Ovary (tissue), 9 donors: ENCODE results near the gene PLXNA4. TPM values are rescaled to one million over a fixed set of nuclear protein-coding genes. Genes with fewer than 3 reads are reported as not detected.

Experiments
- DNase-seq, 5 donors: peaks; one replicate each; pipeline ENCODE4 v3.0.0-alpha.2; 2019 to 2020
- H3K27ac ChIP-seq, 2 donors: fragments of 200-600 bp; one replicate each; pipeline versions ENCODE4 v1.5.1 to v1.8.0; 2019 to 2022
- H3K27me3 ChIP-seq: fragments of 200-600 bp; one replicate; pipeline ENCODE4 v1.8.0; 2022
- H3K36me3 ChIP-seq: fragments of 200-600 bp; sonication (generic); one replicate; pipeline ENCODE4 v1.5.1; 2019
- H3K4me1 ChIP-seq: one replicate; pipeline ENCODE4 v1.8.1; 2013; ENCODE audit warnings: mild to moderate bottlenecking, moderate library complexity; ENCODE audit not compliant: insufficient read depth
- H3K4me3 ChIP-seq: fragments of 200-600 bp; sonication (generic); one replicate; pipeline ENCODE4 v1.5.1; 2017
- H3K9me3 ChIP-seq, 2 donors: fragments of 200-600 bp in 1 of 2; sonication (generic) in 1 of 2; one replicate each; pipeline versions ENCODE4 v1.5.1 to v1.8.1; 2013 to 2019; ENCODE audit warnings: mild to moderate bottlenecking in 1 of 2, moderate library complexity in 1 of 2
- CTCF ChIP-seq, 3 donors: fragments of 450-650 bp in 2 of 3; fragments of 200-600 bp in 1 of 3; IDR thresholded peaks; one replicate each; pipeline versions ENCODE4 v1.5.1 to v1.8.0; 2016 to 2022; ENCODE audit warnings: antibody characterized with exemption in 3 of 3, mild to moderate bottlenecking in 1 of 3
- EP300 ChIP-seq: sonication (generic); formaldehyde crosslinking; IDR thresholded peaks from one replicate; pipeline ENCODE4 v1.6.1; 2017; ENCODE audit warnings: antibody characterized with exemption
- POLR2A ChIP-seq: fragments of 450-650 bp; IDR thresholded peaks from one replicate; pipeline ENCODE4 v1.6.1; 2017; ENCODE audit warnings: antibody characterized with exemption, mild to moderate bottlenecking, moderate library complexity
- WGBS, 3 donors: extraction: QIAGEN DNeasy Blood & Tissue Kit in 1 of 3; methylation state at CpG; one replicate each; pipeline versions ENCODE4 v1.1.5 to v1.1.7; 2013 to 2017; 5-methylcytosine and 5-hydroxymethylcytosine counted together
- intact Hi-C, 4 donors: fragments of 100-400 bp; cut with DNase I; formaldehyde crosslinking; loops; one replicate each; pipeline versions ENCODE4 v1.11.0 to v1.15.1; 2022 to 2023
- polyA plus RNA-seq, 2 donors: library from polyadenylated mRNA; stranded (reverse); fragments of 200-250 nt in 1 of 2; fragments of 350-450 nt in 1 of 2; fragmentation: Illumina TruSeq in 1 of 2; extraction: RNeasy Lipid Tissue Mini Kit (QIAGEN cat#74804) in 1 of 2; gene quantifications; one replicate each; pipeline ENCODE4 v1.2.3, GENCODE V29; 2013 to 2014
- total RNA-seq, 7 donors: library from RNA; depleted of rRNA in 2 of 7; stranded (reverse); fragments of >200 nt in 2 of 7; fragmentation: NEBNext Ultra II Directional in 3 of 7; extraction: Animal tissue kit (Norgen Biotek cat#: 25700) in 3 of 7; gene quantifications; one replicate each; pipeline versions ENCODE4 v1.1.0 to v1.2.4, GENCODE V29; 2016 to 2023
- donor health status: DM: no; HTN: no; CAD: no; lungs with moderate emphysema.
- donor health status: DM: no; HTN: no; CAD: no.
- donor health status: Bipolar disorder and iron deficiency.
- donor health status: DM: yes; HTN: yes; CAD: no.
- donor health status: DM: no; HTN: no; CAD: no.
- donor health status: DM: yes; HTN: yes; CAD: no.

Gene PLXNA4
- total and polyA plus RNA-seq, 9 donors: 5.1 to 39.9 (median 11.4) TPM

GRCh38 chr7:132381742-132382472, 194.4 kb downstream of the PLXNA4 start:
- Histone ChIP-seq H3K36me3 (no peaks in the 10 kb centered on the region), H3K27me3 (no peaks in the 10 kb centered on the region), H3K4me1 (peaks cover 26% of the 10 kb centered on the region), H3K4me3 (no peak overlapping the region), H3K9me3 (no peaks in the 10 kb centered on the region), H3K27ac (no peak overlapping the region)
- WGBS, 3 donors: 29 to 40% (median 38%) methylated on average over 9 of the region's 9 CpGs
- no peak for TF ChIP-seq CTCF (IDR thresholded peaks at IDR 0.05)
- TF ChIP-seq EP300: no peak
- TF ChIP-seq POLR2A: no peak
- intact Hi-C loops: no loop called here
- no peak for DNase-seq

- no peaks in the 10 kb centered on the region for H3K36me3 ChIP-seq
- peaks cover 32% of the 10 kb centered on the region for H3K4me1 ChIP-seq
- DNase-seq: peak; percentile 58 to 78 (median 66)
- intact Hi-C loops: no loop called here
- WGBS, 3 donors: 3 to 13% (median 5%) methylated on average over 3 of the region's 3 CpGs
- H3K27ac ChIP-seq: peak overlapping the region in 1 of 2 donors; percentile 40
- H3K4me3 ChIP-seq: no peak overlapping the region
- TF ChIP-seq POLR2A: no peak
- H3K27me3 ChIP-seq: no peaks in the 10 kb centered on the region
- no peaks in the 10 kb centered on the region for H3K9me3 ChIP-seq
These were observed 196.2 kb downstream of the PLXNA4 start for GRCh38 chr7:132380059-132380458.

- TF ChIP-seq CTCF (IDR thresholded peaks at IDR 0.05) (no peak), EP300 (no peak), POLR2A (no peak)
- intact Hi-C loops: no loop called here
- Histone ChIP-seq H3K27me3 (no peaks in the 10 kb centered on the region), H3K36me3 (no peaks in the 10 kb centered on the region), H3K4me1 (peaks cover 34% of the 10 kb centered on the region), H3K27ac (peak overlapping the region in 1 of 2 donors; percentile 40), H3K4me3 (no peak overlapping the region), H3K9me3 (no peaks in the 10 kb centered on the region)
- DNase-seq: no peak
- WGBS, 3 donors: 15 to 20% (median 19%) methylated on average over 1 of the region's 1 CpG
These were observed 197.0 kb downstream of the PLXNA4 start for GRCh38 chr7:132379292-132379691.

- no peak for TF ChIP-seq CTCF (IDR thresholded peaks at IDR 0.05)
- no peak for TF ChIP-seq POLR2A
- no peak for TF ChIP-seq EP300
- intact Hi-C loops: no loop called here
- Histone ChIP-seq H3K27me3 (no peaks in the 10 kb centered on the region), H3K4me1 (peaks cover 34% of the 10 kb centered on the region), H3K27ac (peak overlapping the region; percentile 39 to 56), H3K36me3 (no peaks in the 10 kb centered on the region), H3K9me3 (no peaks in the 10 kb centered on the region), H3K4me3 (no peak overlapping the region)
- 65 to 68% (median 67%) methylated on average over 8 of the region's 8 CpGs for WGBS, 3 donors
- DNase-seq: no peak
These were observed 198.3 kb downstream of the PLXNA4 start for GRCh38 chr7:132377703-132378584.
